K562 (cell line): ENCODE measurements around the gene CRYAA. TPM values are rescaled to one million over a fixed set of nuclear protein-coding genes. Genes with fewer than 3 reads are reported as not detected.
"Not testable (repeated sequence)": the region's sequence is repeated elsewhere in the genome, so short reads cannot be mapped to it uniquely, and the experiment has no call there.

Source experiments
- ATAC-seq: fragments of 200-7000 bp; cut with Tn5 transposase; 3 replicates; pipeline ENCODE4 v1.9.1; 2020; ENCODE audit warnings: moderate library complexity
- BruUV-seq: library from RNA; stranded (reverse); fragments of 400-500 nt; replicated peaks from 2 replicates; lab custom pipeline; 2021; lab: Mats Ljungman, UMichigan
- CTCF ChIA-PET: fragments of 300-600 bp; formaldehyde crosslinking; extraction: SDS; loops from one replicate; lab custom pipeline; 2021; ENCODE audit warnings: low intra/inter-chr PET ratio; lab: Yijun Ruan, JAX
- POLR2A ChIA-PET: fragments of 300-600, 350-650 bp; sonication (Branson Sonifier 250); formaldehyde crosslinking; extraction: SDS; loops from one replicate; lab custom pipeline; 2021; ENCODE audit warnings: antibody characterized with exemption, inconsistent platforms; lab: Yijun Ruan, JAX
- DNase-seq, 4 experiments: peaks; one replicate each; pipeline versions ENCODE4 v3.0.0 to v3.0.0-alpha.2; 2011 to 2018; ENCODE audit warnings: low spot score in 3 of 4, mixed read lengths in 3 of 4; ENCODE audit errors: extremely low read depth in 1 of 4
- FAIRE-seq: peaks from 2 replicates; lab custom pipeline; 2011; peaks lifted over from hg19 to GRCh38; lab: Jason Lieb, UNC
- H2AFZ ChIP-seq: 2 replicates; pipeline ENCODE4 v1.6.0; 2011; ENCODE audit warnings: low read depth, low read length, control low read depth, inconsistent platforms
- H3K27ac ChIP-seq: fragments of 200-600 bp; 3 replicates; pipeline ENCODE4 v1.8.0; 2011; ENCODE audit warnings: low read depth, mild to moderate bottlenecking, control low read depth, inconsistent platforms, low read length, moderate library complexity, mixed read lengths; ENCODE audit errors: extremely low read depth
- H3K27me3 ChIP-seq, 2 experiments: fragments of 300-600 bp in 1 of 2; 2 replicates in 1 of 2; 3 replicates in 1 of 2; pipeline versions ENCODE4 v1.6.0 to v1.8.0; 2011; ENCODE audit warnings: inconsistent platforms in 2 of 2, low read length in 2 of 2, mild to moderate bottlenecking in 1 of 2, mixed read lengths in 1 of 2, moderate library complexity in 1 of 2; ENCODE audit not compliant: control insufficient read depth in 2 of 2, insufficient read depth in 2 of 2
- H3K36me3 ChIP-seq: fragments of 300-600 bp; 3 replicates; pipeline ENCODE4 v1.8.0; 2011; ENCODE audit warnings: mild to moderate bottlenecking, low read length, inconsistent platforms; ENCODE audit not compliant: control insufficient read depth, insufficient read depth
- H3K4me1 ChIP-seq, 2 experiments: fragments of 200-600 bp in 1 of 2; replicated peaks in 1 of 2; 2 replicates in 1 of 2; 3 replicates in 1 of 2; pipeline versions ENCODE4 v1.5.1 to v1.8.0; 2011; ENCODE audit warnings: inconsistent platforms in 2 of 2, low read length in 2 of 2, mild to moderate bottlenecking in 1 of 2, mixed read lengths in 1 of 2, moderate library complexity in 1 of 2; ENCODE audit not compliant: control insufficient read depth in 2 of 2, insufficient read depth in 2 of 2
- H3K4me2 ChIP-seq: 2 replicates; pipeline ENCODE4 v1.6.1; 2011; ENCODE audit warnings: low read length, control low read depth, inconsistent platforms, mixed read lengths; ENCODE audit not compliant: insufficient read depth
- H3K4me3 ChIP-seq: fragments of 200-600 bp; sonication (generic), shearing (Covaris generic); 2 replicates; pipeline ENCODE4 v1.5.1; 2016; ENCODE audit warnings: control low read depth, inconsistent platforms
- H3K79me2 ChIP-seq: fragments of 200-600 bp; 3 replicates; pipeline ENCODE4 v1.8.0; 2011; ENCODE audit warnings: low read length, inconsistent platforms; ENCODE audit not compliant: control insufficient read depth, insufficient read depth
- H3K9ac ChIP-seq, 2 experiments: 2 replicates each; pipeline versions ENCODE4 v1.6.0 to v1.6.1; 2011; ENCODE audit warnings: low read depth in 2 of 2, low read length in 2 of 2, control low read depth in 1 of 2, inconsistent platforms in 1 of 2, mild to moderate bottlenecking in 1 of 2, mixed read lengths in 1 of 2; ENCODE audit not compliant: insufficient read depth in 1 of 2
- H3K9me1 ChIP-seq: one replicate; pipeline ENCODE4 v1.6.0; 2011; ENCODE audit warnings: inconsistent platforms, mild to moderate bottlenecking, low read length, moderate library complexity; ENCODE audit not compliant: control insufficient read depth, insufficient read depth
- H3K9me3 ChIP-seq: replicated peaks from 2 replicates; pipeline ENCODE4 v1.5.1; 2011; ENCODE audit warnings: low read depth, low read length, inconsistent platforms; ENCODE audit not compliant: control insufficient read depth, insufficient read depth
- H4K20me1 ChIP-seq: replicated peaks from 2 replicates; pipeline ENCODE4 v1.6.1; 2011; ENCODE audit warnings: low read length, inconsistent platforms, mixed read lengths; ENCODE audit not compliant: control insufficient read depth, insufficient read depth
- ZNF263 ChIP-seq: sonication (generic); formaldehyde crosslinking; IDR thresholded peaks from 2 replicates; pipeline ENCODE4 v1.8.0; 2022; ENCODE audit warnings: mild to moderate bottlenecking, missing genetic modification reagents, borderline replicate concordance
- WGBS: fragments of 100-300 bp; shearing (Covaris generic); methylation state at CpG from one replicate; pipeline ENCODE4 v1.1.6; 2016; ENCODE audit warnings: low coverage, mixed read lengths; ENCODE audit not compliant: insufficient coverage; ENCODE audit errors: missing lambda C conversion rate; 5-methylcytosine and 5-hydroxymethylcytosine counted together
- in situ Hi-C: fragments of 300-500 bp; cut with MboI; formaldehyde crosslinking; loops from 4 replicates; pipeline ENCODE4 v1.15.0; 2018; ENCODE audit warnings: inconsistent platforms, mixed read lengths
- intact Hi-C: fragments of 100-400 bp; cut with micrococcal nuclease; formaldehyde crosslinking; loops from 2 replicates; pipeline ENCODE4 v1.14.2; 2022
- polyA plus RNA-seq, 8 experiments: library from polyadenylated mRNA; depleted of rRNA in 4 of 8; stranded (reverse) in 5 of 8; unstranded in 3 of 8; fragments of >200 nt; fragmentation: Nextera tagmentation in 2 of 8; fragmentation: Illumina TruSeq in 1 of 8; extraction: Ambion mirVana in 2 of 8; extraction: Trizol in 1 of 8; gene quantifications; 2 replicates each; pipeline versions ENCODE4 v1.2.1 to v1.2.3, GENCODE V29; 2011 to 2014; ENCODE audit warnings: inconsistent platforms in 1 of 8, missing spikeins in 1 of 8
- total RNA-seq, 7 experiments: library from RNA; depleted of rRNA in 6 of 7; stranded (reverse); fragments of >200 nt in 6 of 7; fragmentation: Illumina TruSeq in 2 of 7; extraction: Trizol in 2 of 7; gene quantifications; 2 replicates each; pipeline versions ENCODE4 v1.2.1 to v1.2.3, GENCODE V29; 2011 to 2021; ENCODE audit warnings: low replicate concordance in 1 of 7

The CRYAA gene
- total and polyA plus RNA-seq, 9 of the 15 experiments (the other 6 are each of a cell fraction or from before 2014, with no cell fraction given), result not detected

DNA sequence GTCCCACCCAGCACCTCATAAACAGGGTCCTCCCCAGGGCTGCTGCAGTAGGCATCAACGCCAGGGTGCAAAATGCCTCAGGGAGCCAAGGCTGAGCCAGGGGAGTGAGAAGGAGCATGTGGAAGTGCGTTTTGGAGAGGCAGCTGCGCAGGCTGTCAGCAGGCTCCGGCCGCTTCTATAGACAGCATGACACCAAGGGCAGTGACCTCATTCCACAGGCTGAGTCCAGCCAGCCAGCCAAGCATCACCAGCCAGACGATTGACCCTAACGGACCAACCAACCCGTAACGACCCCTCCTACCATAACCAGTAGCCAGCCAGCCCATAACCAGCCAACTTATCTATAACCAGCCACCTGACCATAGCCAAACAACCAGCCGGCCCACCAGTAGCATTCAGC lies 1.1 kb downstream of the CRYAA start:
- POLR2A ChIA-PET, intact Hi-C loops, H3K9me1 ChIP-seq, H3K4me2 ChIP-seq, H3K4me3 ChIP-seq, H2AFZ ChIP-seq, FAIRE-seq, H3K79me2 ChIP-seq, H3K4me1 ChIP-seq, CTCF ChIA-PET, H3K9ac ChIP-seq, ATAC-seq, H3K36me3 ChIP-seq, H4K20me1 ChIP-seq, BruUV-seq, H3K27me3 ChIP-seq, DNase-seq, H3K9me3 ChIP-seq, H3K27ac ChIP-seq: not testable (repeated sequence)
- WGBS, result no CpG with 5 or more reads among the region's 10 CpGs
- in situ Hi-C loops, result loop anchor here (25.0 kb wide), 1 partner anchor 467 kb away; no protein-coding TSS in a partner anchor

- POLR2A ChIA-PET, result not testable (repeated sequence)
These were observed 4.0 kb downstream of the CRYAA start for GRCh38 chr21:43172812-43173211.

GRCh38 chr21:43173438-43173837 lies 4.6 kb downstream of the CRYAA start:
- H3K27me3 ChIP-seq, H3K9ac ChIP-seq, H3K4me3 ChIP-seq, H2AFZ ChIP-seq, intact Hi-C loops, BruUV-seq, H3K9me1 ChIP-seq, H3K27ac ChIP-seq, H3K4me2 ChIP-seq, H4K20me1 ChIP-seq, DNase-seq, H3K4me1 ChIP-seq, POLR2A ChIA-PET, H3K9me3 ChIP-seq, CTCF ChIA-PET, H3K36me3 ChIP-seq, H3K79me2 ChIP-seq: not testable (repeated sequence)
- 4% methylated on average over 4 of the region's 18 CpGs for WGBS
- peak; percentile 57 for ATAC-seq
- peak; percentile 80 for FAIRE-seq
- in situ Hi-C loops, result loop anchor here (25.0 kb wide), 1 partner anchor 464 kb away; no protein-coding TSS in a partner anchor

More at GRCh38 chr21:43172812-43173211, 4.0 kb downstream of the CRYAA start:
- not testable (repeated sequence) for H3K9me3 ChIP-seq, H4K20me1 ChIP-seq, H3K4me1 ChIP-seq, H3K4me2 ChIP-seq, H3K9ac ChIP-seq, H3K36me3 ChIP-seq, H3K27me3 ChIP-seq
- TF ChIP-seq ZNF263, result peak; percentile 68; the same call in 1 of the 2 replicates
- TF ChIP-seq, all 486 proteins: peak for 1; not testable (repeated sequence) for 485
- H2AFZ ChIP-seq, FAIRE-seq, intact Hi-C loops, H3K9me1 ChIP-seq, BruUV-seq, H3K79me2 ChIP-seq, H3K4me3 ChIP-seq, H3K27ac ChIP-seq, CTCF ChIA-PET, DNase-seq: not testable (repeated sequence)
- in situ Hi-C loops, result loop anchor here (25.0 kb wide), 1 partner anchor 464 kb away; no protein-coding TSS in a partner anchor
- ATAC-seq, result peak; percentile 44
- WGBS, result 0% methylated on average over 2 of the region's 29 CpGs

GRCh38 chr21:43173930-43174329 lies 5.1 kb downstream of the CRYAA start:
- in situ Hi-C loops, result loop anchor here (25.0 kb wide), 1 partner anchor 463 kb away; no protein-coding TSS in a partner anchor
- BruUV-seq, H4K20me1 ChIP-seq, ATAC-seq, H3K9me3 ChIP-seq, H3K27me3 ChIP-seq, DNase-seq, H3K79me2 ChIP-seq, intact Hi-C loops, POLR2A ChIA-PET, H3K4me1 ChIP-seq, FAIRE-seq, CTCF ChIA-PET, H3K4me2 ChIP-seq, H3K27ac ChIP-seq, H3K9ac ChIP-seq, H3K9me1 ChIP-seq, H2AFZ ChIP-seq, H3K4me3 ChIP-seq, H3K36me3 ChIP-seq: not testable (repeated sequence)
- 7% methylated on average over 4 of the region's 12 CpGs for WGBS
